Gastrocnemius medialis (tissue), 4 donors: ENCODE results near the gene WDFY4.

ENCODE experiments used
- POLR2A ChIP-seq, 2 donors: fragments of 450-650 bp; IDR thresholded peaks; one replicate each; pipeline ENCODE4 v1.6.1; 2017; ENCODE audit warnings: antibody characterized with exemption in 2 of 2, mild to moderate bottlenecking in 2 of 2, moderate library complexity in 2 of 2
- TF ChIP-seq, protein P1 (sequence below), 5 experiments: fragments of 450-650 bp in 3 of 5; fragments of 200-600 bp in 2 of 5; sonication (generic) in 2 of 5; IDR thresholded peaks in 4 of 5; conservative IDR thresholded peaks in 1 of 5; 1 replicate in 4 of 5; 2 replicates in 1 of 5; pipeline ENCODE4 v1.5.1; 2016 to 2019; ENCODE audit warnings: antibody characterized with exemption in 5 of 5, mild to moderate bottlenecking in 3 of 5, moderate library complexity in 3 of 5

DNA sequence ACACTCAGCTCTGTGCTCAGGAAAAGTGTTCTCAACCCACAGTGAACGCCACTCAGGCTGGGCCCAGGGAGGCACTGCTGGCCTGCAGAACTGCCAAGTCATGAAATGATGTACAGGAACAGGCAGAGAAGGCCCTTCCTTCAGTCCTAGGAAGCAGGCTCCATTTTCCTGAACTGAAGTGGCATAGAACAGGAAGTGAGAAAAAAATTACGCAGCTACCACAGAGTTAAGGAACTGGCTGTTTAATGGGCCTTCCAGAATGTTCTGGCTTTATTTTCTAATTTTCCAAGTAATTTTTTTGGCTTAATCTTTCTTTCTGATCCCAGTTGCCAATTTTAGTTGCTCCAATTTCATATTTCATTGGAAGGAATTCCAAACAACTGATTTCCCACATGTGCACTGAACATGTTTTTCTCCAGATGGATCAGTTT is 215.7 kb downstream of the WDFY4 start:
- TF ChIP-seq, protein P1, sequence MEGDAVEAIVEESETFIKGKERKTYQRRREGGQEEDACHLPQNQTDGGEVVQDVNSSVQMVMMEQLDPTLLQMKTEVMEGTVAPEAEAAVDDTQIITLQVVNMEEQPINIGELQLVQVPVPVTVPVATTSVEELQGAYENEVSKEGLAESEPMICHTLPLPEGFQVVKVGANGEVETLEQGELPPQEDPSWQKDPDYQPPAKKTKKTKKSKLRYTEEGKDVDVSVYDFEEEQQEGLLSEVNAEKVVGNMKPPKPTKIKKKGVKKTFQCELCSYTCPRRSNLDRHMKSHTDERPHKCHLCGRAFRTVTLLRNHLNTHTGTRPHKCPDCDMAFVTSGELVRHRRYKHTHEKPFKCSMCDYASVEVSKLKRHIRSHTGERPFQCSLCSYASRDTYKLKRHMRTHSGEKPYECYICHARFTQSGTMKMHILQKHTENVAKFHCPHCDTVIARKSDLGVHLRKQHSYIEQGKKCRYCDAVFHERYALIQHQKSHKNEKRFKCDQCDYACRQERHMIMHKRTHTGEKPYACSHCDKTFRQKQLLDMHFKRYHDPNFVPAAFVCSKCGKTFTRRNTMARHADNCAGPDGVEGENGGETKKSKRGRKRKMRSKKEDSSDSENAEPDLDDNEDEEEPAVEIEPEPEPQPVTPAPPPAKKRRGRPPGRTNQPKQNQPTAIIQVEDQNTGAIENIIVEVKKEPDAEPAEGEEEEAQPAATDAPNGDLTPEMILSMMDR (IDR thresholded peaks at IDR 0.05 in 4 of 5, conservative IDR thresholded peaks at IDR 0.05 in 1 of 5) = no peak
- TF ChIP-seq POLR2A (IDR thresholded peaks at IDR 0.05) = no peak
